HepG2 (cell line): Measurements from ENCODE around the gene FASTK. TPM values are rescaled to one million over a fixed set of nuclear protein-coding genes. Genes with fewer than 3 reads are reported as not detected.

Experiments used
- ATAC-seq: fragments of 200-7000 bp; cut with Tn5 transposase; 3 replicates; pipeline ENCODE4 v1.9.1; 2020; ENCODE audit warnings: mild to moderate bottlenecking, moderate library complexity
- BruUV-seq: library from RNA; stranded (reverse); fragments of 400-500 nt; replicated peaks from 2 replicates; lab custom pipeline; 2021; lab: Mats Ljungman, UMichigan
- CTCF ChIA-PET: fragments of 300-600 bp; formaldehyde crosslinking; extraction: SDS; loops from one replicate; lab custom pipeline; 2021; ENCODE audit warnings: low total read pairs, inconsistent platforms, low intra/inter-chr PET ratio; lab: Yijun Ruan, JAX
- POLR2A ChIA-PET: fragments of 350-600 bp; sonication (Branson Sonifier 250); formaldehyde crosslinking; loops from one replicate; lab custom pipeline; 2020; ENCODE audit warnings: antibody characterized with exemption, inconsistent platforms; lab: Yijun Ruan, JAX
- DNase-seq: peaks from one replicate; pipeline ENCODE4 v3.0.0-alpha.2; 2015; ENCODE audit warnings: low spot score
- FAIRE-seq: peaks from 3 replicates; lab custom pipeline; 2011; peaks lifted over from hg19 to GRCh38; lab: Jason Lieb, UNC
- H2AFZ ChIP-seq: one replicate; pipeline ENCODE4 v1.6.1; 2011; ENCODE audit warnings: low read length, inconsistent platforms
- H3K27ac ChIP-seq: fragments of 300-600 bp; 3 replicates; pipeline ENCODE4 v1.8.0; 2011; ENCODE audit warnings: mixed run types, mild to moderate bottlenecking, mixed read lengths, low read length, inconsistent platforms; ENCODE audit not compliant: insufficient read depth; ENCODE audit errors: extremely low read length
- H3K27me3 ChIP-seq, 2 experiments: fragments of 200-600 bp in 1 of 2; 2 replicates in 1 of 2; 3 replicates in 1 of 2; pipeline versions ENCODE4 v1.6.0 to v1.8.0; 2011; ENCODE audit warnings: low read length in 2 of 2, mild to moderate bottlenecking in 2 of 2, moderate library complexity in 2 of 2, inconsistent platforms in 1 of 2; ENCODE audit not compliant: insufficient read depth in 2 of 2, control insufficient read depth in 1 of 2
- H3K36me3 ChIP-seq, 2 experiments: fragments of 200-600 bp in 1 of 2; replicated peaks in 1 of 2; 2 replicates in 1 of 2; 3 replicates in 1 of 2; pipeline versions ENCODE4 v1.5.1 to v1.8.0; 2011; ENCODE audit warnings: low read length in 2 of 2, inconsistent platforms in 1 of 2; ENCODE audit not compliant: insufficient read depth in 2 of 2, control insufficient read depth in 1 of 2
- H3K4me1 ChIP-seq: 2 replicates; pipeline ENCODE4 v1.5.1; 2012; ENCODE audit warnings: low read length, inconsistent platforms; ENCODE audit not compliant: insufficient read depth
- H3K4me2 ChIP-seq: 2 replicates; pipeline ENCODE4 v1.6.0; 2011; ENCODE audit warnings: low read depth, low read length, inconsistent platforms
- H3K4me3 ChIP-seq, 3 experiments: fragments of 200-600 bp in 1 of 3; sonication (generic), shearing (Covaris generic) in 1 of 3; replicated peaks in 1 of 3; 2 replicates each; pipeline ENCODE4 v1.5.1; 2011 to 2016; ENCODE audit warnings: low read length in 3 of 3, inconsistent platforms in 2 of 3, low read depth in 2 of 3, mild to moderate bottlenecking in 2 of 3, control low read depth in 1 of 3, mixed read lengths in 1 of 3; ENCODE audit not compliant: insufficient read depth in 1 of 3
- H3K79me2 ChIP-seq: one replicate; pipeline ENCODE4 v1.6.1; 2011; ENCODE audit warnings: low read length, inconsistent platforms; ENCODE audit not compliant: insufficient read depth
- H3K9ac ChIP-seq: 2 replicates; pipeline ENCODE4 v1.6.0; 2011; ENCODE audit warnings: mild to moderate bottlenecking, low read depth, low read length, inconsistent platforms; ENCODE audit not compliant: insufficient read depth
- H3K9me3 ChIP-seq: 2 replicates; pipeline ENCODE4 v1.5.1; 2012; ENCODE audit warnings: mild to moderate bottlenecking, low read length
- H4K20me1 ChIP-seq: 2 replicates; pipeline ENCODE4 v1.6.0; 2011; ENCODE audit warnings: inconsistent platforms, mild to moderate bottlenecking, low read length, moderate library complexity; ENCODE audit not compliant: insufficient read depth
- E2F5 ChIP-seq: sonication (generic); formaldehyde crosslinking; conservative IDR thresholded peaks from 2 replicates; pipeline ENCODE4 v1.4.0; 2020; ENCODE audit warnings: missing genetic modification reagents
- ERF ChIP-seq: IDR thresholded peaks from 2 replicates; pipeline ENCODE4 v1.6.1; 2018; ENCODE audit warnings: missing biosample characterization, missing genetic modification reagents
- HNRNPL ChIP-seq: fragments of 200-400 bp; formaldehyde crosslinking; IDR thresholded peaks from 2 replicates; pipeline ENCODE4 v1.6.1; 2017; ENCODE audit warnings: mild to moderate bottlenecking, low read depth, low read length
- KDM5B ChIP-seq: sonication (generic); formaldehyde crosslinking; IDR thresholded peaks from 2 replicates; pipeline ENCODE4 v1.4.0; 2020; ENCODE audit warnings: missing genetic modification reagents, mild to moderate bottlenecking, borderline replicate concordance
- TFE3 ChIP-seq: IDR thresholded peaks from 2 replicates; pipeline ENCODE4 v1.6.1; 2016
- ZBTB38 ChIP-seq: sonication (generic); formaldehyde crosslinking; IDR thresholded peaks from 2 replicates; pipeline ENCODE4 v1.5.1; 2020; ENCODE audit warnings: mild to moderate bottlenecking, missing genetic modification reagents
- ZNF274 ChIP-seq: sonication (generic); formaldehyde crosslinking; IDR thresholded peaks from 2 replicates; pipeline ENCODE4 v1.5.1; 2020; ENCODE audit warnings: mild to moderate bottlenecking, missing genetic modification reagents
- WGBS: methylation state at CpG from one replicate; pipeline ENCODE4 v1.1.6; 2017; ENCODE audit warnings: low lambda C conversion rate; 5-methylcytosine and 5-hydroxymethylcytosine counted together
- in situ Hi-C: cut with HindIII; loops from 2 replicates; pipeline ENCODE4 v1.10.0; 2017; ENCODE audit warnings: low pct_unique_long_range_greater_than_20kb; ENCODE audit not compliant: extremely low pct_ligation_motif_present
- intact Hi-C: fragments of 100-400 bp; cut with micrococcal nuclease; formaldehyde crosslinking; loops from one replicate; pipeline ENCODE4 v1.10.0; 2022; ENCODE audit not compliant: unreplicated experiment
- polyA plus RNA-seq, 8 experiments: library from polyadenylated mRNA; depleted of rRNA in 3 of 8; stranded (reverse) in 7 of 8; unstranded in 1 of 8; fragments of >200 nt; fragmentation: Illumina TruSeq in 4 of 8; extraction: Trizol in 4 of 8; gene quantifications; 2 replicates each; pipeline versions ENCODE4 v1.2.1 to v1.2.3, GENCODE V29; 2011 to 2016; ENCODE audit warnings: low read depth in 4 of 8, missing spikeins in 1 of 8, mixed read lengths in 1 of 8; ENCODE audit not compliant: insufficient read depth in 1 of 8
- total RNA-seq, 5 experiments: library from RNA; depleted of rRNA; stranded (reverse); fragments of >200 nt; fragmentation: Illumina TruSeq; extraction: Trizol; gene quantifications; 2 replicates each; pipeline ENCODE4 v1.2.3, GENCODE V29; 2016; ENCODE audit warnings: low read depth in 1 of 5

The FASTK gene
- total and polyA plus RNA-seq, 2 of the 13 experiments (the other 11 are each of a cell fraction or from before 2014, with no cell fraction given) = 52.9 to 55.7 TPM

DNA sequence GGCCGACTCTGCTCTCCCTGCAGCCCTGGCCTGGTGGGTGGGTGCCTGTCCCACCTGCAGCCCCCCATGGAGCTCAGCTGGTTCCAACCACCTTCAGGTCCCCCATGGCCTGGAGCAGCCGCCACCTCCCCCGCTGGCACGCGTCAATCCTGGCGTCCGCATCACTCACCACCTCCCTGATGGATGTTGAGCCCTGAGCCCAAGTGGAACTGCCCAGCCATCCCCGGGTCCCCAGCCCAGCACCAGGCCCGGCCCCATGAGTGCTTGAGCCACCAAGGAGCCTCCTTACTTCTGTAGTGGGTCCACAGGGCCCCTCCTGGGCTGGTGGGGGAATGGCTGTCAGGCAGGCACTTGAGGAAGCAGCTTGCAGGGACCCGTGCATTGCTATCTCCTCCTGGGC, 20.3 kb upstream of the FASTK start:
- BruUV-seq = no TSS peak
- in situ Hi-C loops = no loop called here
- Histone ChIP-seq H3K27me3 (no peaks in the 10 kb centered on the region), H3K4me2 (no peak overlapping the region)
- DNase-seq = no peak
- no peak for TF ChIP-seq KDM5B
- TF ChIP-seq HNRNPL = no peak
- no peak for TF ChIP-seq TFE3 (CRISPR knock-in tag)
- TF ChIP-seq ERF (CRISPR knock-in tag) = no peak
- TF ChIP-seq, all 625 proteins: peak for 0
- Histone ChIP-seq H3K79me2 (peaks cover 68% of the 10 kb centered on the region), H3K27ac (no peak overlapping the region), H3K9ac (no peak overlapping the region), H3K4me1 (no peaks in the 10 kb centered on the region), H3K4me3 (no peak overlapping the region), H3K9me3 (no peaks in the 10 kb centered on the region), H4K20me1 (peaks cover 37% of the 10 kb centered on the region), H3K36me3 (peaks cover 2 to 22% of the 10 kb centered on the region in 2 experiments; a peak in 3 of 5 replicates), H2AFZ (no peak overlapping the region)
- intact Hi-C loops = no loop called here
- WGBS = 98% methylated on average over 9 of the region's 10 CpGs
- ChIA-PET POLR2A (no interaction called here), CTCF (no interaction called here)
- ATAC-seq = no peak
- no peak for FAIRE-seq

DNA sequence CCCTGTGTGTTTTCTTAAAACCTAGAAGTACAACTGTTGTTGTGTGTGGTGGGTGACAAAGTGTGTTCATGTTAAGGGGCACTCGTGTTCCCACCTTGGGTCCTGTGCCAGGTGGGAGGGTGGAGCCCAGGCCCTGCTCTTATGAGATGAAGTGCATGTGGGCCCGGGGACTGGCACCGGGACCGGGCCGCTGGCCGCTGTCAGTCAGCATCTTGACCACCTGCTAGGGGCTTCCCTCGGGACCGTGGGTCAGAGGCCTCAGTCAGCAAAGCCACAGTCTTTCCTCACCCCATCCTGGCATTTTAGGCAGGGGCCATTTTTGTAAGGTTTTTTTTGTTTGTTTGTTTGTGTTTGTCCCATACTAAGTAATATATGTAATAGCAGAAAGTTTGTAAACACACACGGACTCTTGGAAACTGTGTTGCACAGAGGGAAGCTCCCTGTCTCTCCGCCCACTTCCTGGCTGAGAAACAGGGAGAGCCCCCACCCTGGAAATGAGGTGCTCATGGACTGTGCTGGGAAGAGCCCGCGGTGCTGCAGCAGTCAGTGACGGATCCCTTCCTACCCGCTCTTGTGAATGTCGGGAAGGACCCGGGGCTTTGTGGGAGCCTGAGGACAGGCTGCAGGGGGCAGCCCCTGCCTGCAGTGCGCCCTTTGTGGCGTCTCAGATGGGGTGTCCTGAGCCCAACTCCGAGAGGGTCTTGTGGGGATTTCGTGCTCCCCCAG, 19.0 kb upstream of the FASTK start:
- Histone ChIP-seq H3K9ac (no peak overlapping the region), H3K27me3 (no peaks in the 10 kb centered on the region), H3K4me2 (no peak overlapping the region), H3K9me3 (no peaks in the 10 kb centered on the region), H2AFZ (no peak overlapping the region), H3K4me3 (no peak overlapping the region), H4K20me1 (peaks cover 49% of the 10 kb centered on the region), H3K4me1 (no peaks in the 10 kb centered on the region), H3K27ac (no peak overlapping the region), H3K79me2 (peaks cover 77% of the 10 kb centered on the region), H3K36me3 (peaks cover 2 to 26% of the 10 kb centered on the region in 2 experiments; a peak in 3 of 5 replicates)
- POLR2A ChIA-PET = no interaction called here
- in situ Hi-C loops (no loop called here), intact Hi-C loops (no loop called here)
- TF ChIP-seq E2F5 (CRISPR knock-in tag) (no peak), ZBTB38 (CRISPR knock-in tag) (peak; percentile 74), ZNF274 (no peak)
- WGBS = 98% methylated on average over 17 of the region's 20 CpGs
- CTCF ChIA-PET = no interaction called here
- DNase-seq = no peak
- no peak for ATAC-seq
- no TSS peak for BruUV-seq
- no peak for FAIRE-seq
